ENCODE measurements around the gene DEK. TPM values are rescaled to one million over a fixed set of nuclear protein-coding genes. Genes with fewer than 3 reads are reported as not detected.

DEK gene
- polyA plus RNA-seq, 12 donors, result 105 to 320 (median 140) TPM

Other genes with a start within 250 kb of the DEK start
- gene NHLRC1, start 141.9 kb downstream of the DEK start, polyA plus RNA-seq (ENCODE audit: insufficient read length in 12 of 12), result 1 to 10 TPM in 10 of 12 donors, not detected in 2; 2.0 to 4.7 (median 2.6) TPM
- 1 to 10 TPM in 11 of 12 donors, not detected in 1; 5.0 to 8.7 (median 6.5) TPM for gene TPMT, start 109.5 kb downstream of the DEK start, polyA plus RNA-seq (ENCODE audit: insufficient read length in 12 of 12)
- 10 to 100 TPM in 11 of 12 donors, not detected in 1; 26.7 to 34.7 (median 30.2) TPM for gene KDM1B, start 109.1 kb downstream of the DEK start, polyA plus RNA-seq (ENCODE audit: insufficient read length in 12 of 12)
- 10 to 100 TPM in 7 of 12 donors, 1 to 10 TPM in 4, not detected in 1; 5.4 to 19.7 (median 10.7) TPM for gene RNF144B, start 122.8 kb upstream of the DEK start, polyA plus RNA-seq (ENCODE audit: insufficient read length in 12 of 12)